NT2/D1 (cell line): ENCODE data around the gene PITRM1.

Source experiments
- SUZ12 ChIP-seq: IDR thresholded peaks from 2 replicates; pipeline ENCODE4 v1.6.1; 2011; ENCODE audit not compliant: insufficient read length, insufficient read depth; ENCODE audit errors: extremely low read depth
- YY1 ChIP-seq: IDR thresholded peaks from 2 replicates; pipeline ENCODE4 v1.6.1; 2011; ENCODE audit not compliant: insufficient read length, insufficient read depth
- ZNF274 ChIP-seq: IDR thresholded peaks from 2 replicates; pipeline ENCODE4 v1.6.1; 2011; ENCODE audit warnings: mild to moderate bottlenecking, low read depth, low read length

DNA sequence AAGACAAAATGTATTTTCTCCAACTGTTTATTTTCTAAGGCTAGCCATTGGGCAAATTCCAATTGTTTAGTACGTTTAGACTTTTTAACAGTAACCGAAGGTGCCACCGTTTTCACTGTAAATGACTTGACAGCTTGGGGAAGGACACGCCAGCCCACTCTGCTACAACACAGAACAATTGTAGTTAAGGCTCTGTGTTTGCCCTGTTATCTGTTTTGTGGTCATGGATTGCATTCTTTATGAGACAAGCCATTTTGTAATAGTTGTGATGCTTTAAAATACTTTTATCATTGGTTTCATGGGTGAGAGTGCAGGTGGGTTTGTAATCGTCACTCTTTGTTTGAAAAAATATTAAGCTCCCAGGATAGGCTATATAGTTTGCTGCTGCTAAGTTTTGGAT is 6.6 kb upstream of the PITRM1 start:
- TF ChIP-seq SUZ12 (no peak), YY1 (no peak), ZNF274 (no peak)
